ENCODE measurements around the gene ZNF316.

ZNF316 gene

GRCh38 chr7:6604458-6604857, 32.7 kb upstream of the ZNF316 start:
- TF ChIP-seq CTCF (conservative IDR thresholded peaks at IDR 0.05; ENCODE audit: control insufficient read depth, insufficient read depth, low read depth, low read length) = no peak
- H3K4me3 ChIP-seq (ENCODE audit: control insufficient read depth, low read depth, low read length) = no peak overlapping the region
- DNase-seq (ENCODE audit: low read depth) = no peak

DNA sequence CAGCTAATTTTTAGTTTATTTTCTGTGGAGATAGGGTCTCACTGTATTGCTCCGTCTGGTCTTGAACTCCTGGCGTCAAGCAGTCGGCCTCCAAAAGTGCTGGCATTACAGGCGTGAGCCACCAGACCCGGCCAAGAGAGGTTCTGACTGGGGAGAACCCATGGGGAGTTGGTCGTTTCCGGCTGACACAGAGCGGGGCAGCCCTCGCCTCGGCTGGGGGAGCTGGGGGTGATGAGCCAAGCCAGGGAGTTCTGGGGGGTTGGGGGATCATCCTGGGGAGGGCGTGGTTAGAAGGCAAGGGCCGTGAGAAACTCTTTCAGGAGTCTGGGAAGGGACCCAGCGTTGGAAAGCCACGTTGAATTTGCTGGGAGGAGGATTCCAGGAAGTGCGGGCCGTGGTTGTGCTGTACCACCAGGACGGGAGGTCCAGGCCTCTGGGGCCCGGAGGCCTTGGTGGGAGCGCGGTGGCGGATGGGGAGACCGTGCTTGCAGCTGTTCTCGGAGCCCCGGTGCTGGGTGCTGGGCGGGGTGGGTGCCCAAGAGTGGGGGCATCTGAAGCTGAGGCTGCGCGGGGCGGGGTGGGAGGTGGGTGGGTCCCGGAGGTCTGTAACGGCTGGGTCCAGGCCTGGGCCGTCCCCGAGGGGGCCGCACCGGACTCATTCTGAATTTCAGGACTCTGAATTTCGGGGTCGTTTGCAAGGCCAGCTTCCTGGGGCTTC, 30.1 kb upstream of the ZNF316 start:
- no peak overlapping the region for H3K4me3 ChIP-seq (ENCODE audit: control insufficient read depth, low read depth, low read length)
- TF ChIP-seq CTCF (conservative IDR thresholded peaks at IDR 0.05; ENCODE audit: control insufficient read depth, insufficient read depth, low read depth, low read length) = no peak
- no peak for DNase-seq (ENCODE audit: low read depth)

GRCh38 chr7:6607651-6608051, 29.5 kb upstream of the ZNF316 start:
- DNase-seq (ENCODE audit: low read depth) = no peak
- TF ChIP-seq CTCF (conservative IDR thresholded peaks at IDR 0.05; ENCODE audit: control insufficient read depth, insufficient read depth, low read depth, low read length) = no peak
- no peak overlapping the region for H3K4me3 ChIP-seq (ENCODE audit: control insufficient read depth, low read depth, low read length)

- no peak for TF ChIP-seq CTCF (conservative IDR thresholded peaks at IDR 0.05; ENCODE audit: control insufficient read depth, insufficient read depth, low read depth, low read length)
- DNase-seq (ENCODE audit: low read depth) = no peak
- no peak overlapping the region for H3K4me3 ChIP-seq (ENCODE audit: control insufficient read depth, low read depth, low read length)
Measured at GRCh38 chr7:6608081-6608480, 29.0 kb upstream of the ZNF316 start.

GRCh38 chr7:6608794-6609193, 28.3 kb upstream of the ZNF316 start:
- no peak for TF ChIP-seq CTCF (conservative IDR thresholded peaks at IDR 0.05; ENCODE audit: control insufficient read depth, insufficient read depth, low read depth, low read length)

GRCh38 chr7:6612819-6613218, 24.3 kb upstream of the ZNF316 start:
- TF ChIP-seq CTCF (conservative IDR thresholded peaks at IDR 0.05; ENCODE audit: control insufficient read depth, insufficient read depth, low read depth, low read length) = no peak
- no peak for DNase-seq (ENCODE audit: low read depth)
- no peak overlapping the region for H3K4me3 ChIP-seq (ENCODE audit: control insufficient read depth, low read depth, low read length)

More at GRCh38 chr7:6608794-6609193, 28.3 kb upstream of the ZNF316 start:
- DNase-seq (ENCODE audit: low read depth) = no peak
- H3K4me3 ChIP-seq (ENCODE audit: control insufficient read depth, low read depth, low read length) = no peak overlapping the region
